HepG2 (cell line): Measurements from ENCODE around the gene P2RY11. TPM values are rescaled to one million over a fixed set of nuclear protein-coding genes. Genes with fewer than 3 reads are reported as not detected.

Experiments
- CREBL2 ChIP-seq: sonication (generic); formaldehyde crosslinking; IDR thresholded peaks from 2 replicates; pipeline ENCODE4 v1.8.1; 2023; ENCODE audit warnings: missing genetic modification reagents, mild to moderate bottlenecking, borderline replicate concordance
- DRAP1 ChIP-seq: IDR thresholded peaks from 2 replicates; pipeline ENCODE4 v1.6.1; 2016; ENCODE audit warnings: missing genetic modification reagents, missing compliant biosample characterization
- FOXP1 ChIP-seq, 2 experiments: fragments of 450-650 bp in 1 of 2; IDR thresholded peaks; 2 replicates each; pipeline ENCODE4 v1.6.1; 2017 to 2018; ENCODE audit warnings: antibody characterized with exemption in 1 of 2
- FOXP4 ChIP-seq: sonication (generic); formaldehyde crosslinking; IDR thresholded peaks from 2 replicates; pipeline ENCODE4 v1.4.0; 2020; ENCODE audit warnings: missing genetic modification reagents
- MAFF ChIP-seq: IDR thresholded peaks from 2 replicates; pipeline ENCODE4 v1.6.1; 2011; ENCODE audit warnings: low read depth, low read length, improper control_type of control experiment
- MAFG ChIP-seq: sonication (generic); formaldehyde crosslinking; IDR thresholded peaks from 2 replicates; pipeline ENCODE4 v1.5.1; 2020; ENCODE audit warnings: mild to moderate bottlenecking, missing genetic modification reagents
- RARA ChIP-seq: IDR thresholded peaks from 2 replicates; pipeline ENCODE4 v1.6.1; 2016; ENCODE audit warnings: missing genetic modification reagents, missing compliant biosample characterization
- SMYD3 ChIP-seq: sonication (generic); formaldehyde crosslinking; IDR thresholded peaks from 2 replicates; pipeline ENCODE4 v1.8.1; 2023; ENCODE audit warnings: mild to moderate bottlenecking, missing genetic modification reagents
- STAT5B ChIP-seq: sonication (generic); formaldehyde crosslinking; IDR thresholded peaks from 2 replicates; pipeline ENCODE4 v1.4.0; 2020; ENCODE audit warnings: missing genetic modification reagents
- TOE1 ChIP-seq: sonication (generic); formaldehyde crosslinking; IDR thresholded peaks from 2 replicates; pipeline ENCODE4 v1.4.0; 2020; ENCODE audit warnings: mild to moderate bottlenecking, missing genetic modification reagents
- TRAFD1 ChIP-seq: sonication (generic); formaldehyde crosslinking; IDR thresholded peaks from 2 replicates; pipeline ENCODE4 v1.5.1; 2020; ENCODE audit warnings: missing genetic modification reagents, mild to moderate bottlenecking, borderline replicate concordance
- WIZ ChIP-seq: sonication (generic); formaldehyde crosslinking; IDR thresholded peaks from 2 replicates; pipeline ENCODE4 v1.5.1; 2020; ENCODE audit warnings: mild to moderate bottlenecking, missing genetic modification reagents
- ZBTB39 ChIP-seq: sonication (generic); formaldehyde crosslinking; IDR thresholded peaks from 2 replicates; pipeline ENCODE4 v1.5.0; 2020; ENCODE audit warnings: missing genetic modification reagents
- ZFP1 ChIP-seq: IDR thresholded peaks from 2 replicates; pipeline ENCODE4 v1.6.1; 2016
- ZFP91 ChIP-seq: sonication (generic); formaldehyde crosslinking; IDR thresholded peaks from 2 replicates; pipeline ENCODE4 v1.9.0; 2022; ENCODE audit warnings: missing genetic modification reagents, mild to moderate bottlenecking, borderline replicate concordance
- ZNF24 ChIP-seq: fragments of 450-650 bp; IDR thresholded peaks from 2 replicates; pipeline ENCODE4 v1.6.1; 2017; ENCODE audit warnings: antibody characterized with exemption, mild to moderate bottlenecking
- ZNF280B ChIP-seq: sonication (generic); formaldehyde crosslinking; IDR thresholded peaks from 2 replicates; pipeline ENCODE4 v1.5.0; 2020; ENCODE audit warnings: missing genetic modification reagents, mild to moderate bottlenecking, borderline replicate concordance
- ZNF3 ChIP-seq: IDR thresholded peaks from 2 replicates; pipeline ENCODE4 v1.7.0; 2017; ENCODE audit warnings: inconsistent platforms
- ZNF605 ChIP-seq: sonication (generic); formaldehyde crosslinking; IDR thresholded peaks from 2 replicates; pipeline ENCODE4 v1.8.0; 2022; ENCODE audit warnings: mild to moderate bottlenecking, missing genetic modification reagents
- ZNF674 ChIP-seq: sonication (generic); formaldehyde crosslinking; IDR thresholded peaks from 2 replicates; pipeline ENCODE4 v1.5.0; 2020; ENCODE audit warnings: low read depth, mild to moderate bottlenecking, missing genetic modification reagents
- ZNF75D ChIP-seq: sonication (generic); formaldehyde crosslinking; IDR thresholded peaks from 2 replicates; pipeline ENCODE4 v1.8.1; 2023; ENCODE audit warnings: missing genetic modification reagents, mild to moderate bottlenecking, borderline replicate concordance
- polyA plus RNA-seq, 8 experiments: library from polyadenylated mRNA; depleted of rRNA in 3 of 8; stranded (reverse) in 7 of 8; unstranded in 1 of 8; fragments of >200 nt; fragmentation: Illumina TruSeq in 4 of 8; extraction: Trizol in 4 of 8; gene quantifications; 2 replicates each; pipeline versions ENCODE4 v1.2.1 to v1.2.3, GENCODE V29; 2011 to 2016; ENCODE audit warnings: low read depth in 4 of 8, missing spikeins in 1 of 8, mixed read lengths in 1 of 8; ENCODE audit not compliant: insufficient read depth in 1 of 8
- total RNA-seq, 5 experiments: library from RNA; depleted of rRNA; stranded (reverse); fragments of >200 nt; fragmentation: Illumina TruSeq; extraction: Trizol; gene quantifications; 2 replicates each; pipeline ENCODE4 v1.2.3, GENCODE V29; 2016; ENCODE audit warnings: low read depth in 1 of 5

P2RY11 gene
- total and polyA plus RNA-seq, 2 of the 13 experiments (the other 11 are each of a cell fraction or from before 2014, with no cell fraction given), result 4.0 to 7.8 TPM

- TF ChIP-seq ZFP91 (CRISPR knock-in tag), result 0 out of 2 replicates have a peak, but pooled peaks have one; percentile 48
- no peak for TF ChIP-seq ZNF75D
- TF ChIP-seq ZFP1, result no peak
- TF ChIP-seq ZNF674 (CRISPR knock-in tag), result no peak
- TF ChIP-seq ZNF24, result no peak
- TF ChIP-seq RARA, result peak; percentile 95
- TF ChIP-seq ZNF605 (CRISPR knock-in tag), result no peak; the same call in 1 of the 2 replicates
- no peak for TF ChIP-seq ZBTB39 (CRISPR knock-in tag)
- no peak for TF ChIP-seq TOE1 (CRISPR knock-in tag)
- TF ChIP-seq SMYD3, result no peak
- TF ChIP-seq STAT5B (CRISPR knock-in tag), result no peak
- TF ChIP-seq FOXP1 (IDR thresholded peaks at IDR 0.05), result no peak
- TF ChIP-seq FOXP1 (CRISPR knock-in tag; IDR thresholded peaks at IDR 0.05), result no peak
- no peak for TF ChIP-seq FOXP4 (CRISPR knock-in tag)
- no peak for TF ChIP-seq CREBL2 (CRISPR knock-in tag)
- no peak for TF ChIP-seq MAFF
- no peak for TF ChIP-seq DRAP1
- no peak for TF ChIP-seq TRAFD1
- TF ChIP-seq WIZ (CRISPR knock-in tag), result no peak
- no peak for TF ChIP-seq MAFG (CRISPR knock-in tag)
- no peak for TF ChIP-seq ZNF280B (CRISPR knock-in tag)
- TF ChIP-seq ZNF3, result no peak
Measured at GRCh38 chr19:10112895-10113591, 1.6 kb downstream of the P2RY11 start (continued).
